CD4-positive, alpha-beta T cell treated with Interleukin-17A for 1 hour (primary cell): Measurements from ENCODE around the gene SNRPD2.
"Not testable (repeated sequence)": the region's sequence is repeated elsewhere in the genome, so short reads cannot be mapped to it uniquely, and the experiment has no call there.

Source experiments
- DNase-seq: peaks from one replicate; pipeline ENCODE4 v3.0.0-alpha.2; 2020

Gene SNRPD2

GRCh38 chr19:45701676-45702075 lies 9.9 kb upstream of the SNRPD2 start:
- no peak for DNase-seq

- peak; percentile 69 for DNase-seq
Measured at GRCh38 chr19:45693106-45693788, 1.5 kb upstream of the SNRPD2 start.

- peak; percentile 99 for DNase-seq
Measured at GRCh38 chr19:45692187-45693105, 693 bp upstream of the SNRPD2 start, which contains the start of gene QPCTL. TSS of gene QPCTL (plus strand) at chr19:45692666. CDS start at chr19:45692704, 38 bp downstream.

- DNase-seq, result no peak
Measured at GRCh38 chr19:45687599-45687998, 4.2 kb downstream of the SNRPD2 start.

GRCh38 chr19:45685045-45685444 lies 6.7 kb downstream of the SNRPD2 start:
- not testable (repeated sequence) for DNase-seq

GRCh38 chr19:45682908-45683307 lies 8.8 kb downstream of the SNRPD2 start:
- DNase-seq, result no peak

- DNase-seq, result no peak
Measured at GRCh38 chr19:45682117-45682516, 9.6 kb downstream of the SNRPD2 start.

- peak; percentile 90 for DNase-seq
Measured at GRCh38 chr19:45681391-45682015, 10.2 kb downstream of the SNRPD2 start.

- peak; percentile 87 for DNase-seq
Measured at GRCh38 chr19:45677351-45678230, 14.2 kb downstream of the SNRPD2 start.

GRCh38 chr19:45676851-45677263 lies 14.9 kb downstream of the SNRPD2 start:
- DNase-seq, result peak; percentile 57

- no peak for DNase-seq
Measured at GRCh38 chr19:45674946-45675345, 16.8 kb downstream of the SNRPD2 start.

- peak; percentile 58 for DNase-seq
Measured at GRCh38 chr19:45670670-45671453, 20.9 kb downstream of the SNRPD2 start.

GRCh38 chr19:45668342-45668871 lies 23.3 kb downstream of the SNRPD2 start:
- DNase-seq, result peak; percentile 28

GRCh38 chr19:45667620-45668341 lies 24.0 kb downstream of the SNRPD2 start, which contains the start of gene GIPR:
TSS of gene GIPR (plus strand) at chr19:45668221. CDS start at chr19:45669521, 1,300 bp downstream.
- peak; percentile 60 for DNase-seq

- no peak for DNase-seq
Measured at GRCh38 chr19:45664575-45664974, 27.2 kb downstream of the SNRPD2 start.

GRCh38 chr19:45663800-45664199 lies 28.0 kb downstream of the SNRPD2 start:
- DNase-seq, result no peak

GRCh38 chr19:45660636-45661035 lies 31.1 kb downstream of the SNRPD2 start:
- no peak for DNase-seq

- no peak for DNase-seq
Measured at GRCh38 chr19:45659096-45659729, 32.5 kb downstream of the SNRPD2 start.

- no peak for DNase-seq
Measured at GRCh38 chr19:45657520-45658167, 34.1 kb downstream of the SNRPD2 start.
